ENCODE measurements around the gene CD69.

DNA sequence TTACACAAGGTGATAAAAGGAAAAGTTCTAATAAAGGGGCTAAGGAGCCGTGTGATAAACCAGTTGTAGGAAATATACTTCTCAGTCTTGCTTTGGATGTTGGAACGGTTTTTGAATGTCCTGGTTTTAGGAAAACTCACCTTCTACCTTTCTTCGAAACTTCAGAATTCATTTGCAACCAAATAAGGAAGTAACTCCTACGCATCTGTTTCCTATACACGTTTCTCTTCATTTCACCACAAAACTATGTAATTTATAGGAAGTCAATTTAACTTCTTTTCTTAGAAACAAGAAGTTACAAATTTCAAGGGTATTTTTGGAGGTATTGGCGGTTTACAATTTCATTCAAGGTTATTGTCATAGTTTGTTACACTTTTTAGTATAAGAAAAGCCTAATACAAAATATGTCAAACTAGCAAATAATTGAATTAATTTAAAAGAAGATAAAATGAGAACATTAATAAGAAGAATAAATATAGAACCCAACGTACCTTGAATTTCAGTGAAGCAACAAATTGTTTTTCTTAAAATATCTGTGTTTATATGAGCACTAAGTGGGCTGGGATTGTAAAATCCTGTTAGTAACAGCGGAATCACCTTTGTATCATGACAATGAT, 33.2 kb upstream of the CD69 start:
- TF ChIP-seq TOX (CRISPR knock-in tag; IDR thresholded peaks at IDR 0.05; ENCODE audit: borderline replicate concordance) (no peak), ZFP30 (CRISPR knock-in tag; IDR thresholded peaks at IDR 0.05) (no peak), GLIS3 (CRISPR knock-in tag; IDR thresholded peaks at IDR 0.05) (no peak), ZNF565 (CRISPR knock-in tag; conservative IDR thresholded peaks at IDR 0.05; ENCODE audit: low read depth) (no peak)
- TF ChIP-seq, protein P1, sequence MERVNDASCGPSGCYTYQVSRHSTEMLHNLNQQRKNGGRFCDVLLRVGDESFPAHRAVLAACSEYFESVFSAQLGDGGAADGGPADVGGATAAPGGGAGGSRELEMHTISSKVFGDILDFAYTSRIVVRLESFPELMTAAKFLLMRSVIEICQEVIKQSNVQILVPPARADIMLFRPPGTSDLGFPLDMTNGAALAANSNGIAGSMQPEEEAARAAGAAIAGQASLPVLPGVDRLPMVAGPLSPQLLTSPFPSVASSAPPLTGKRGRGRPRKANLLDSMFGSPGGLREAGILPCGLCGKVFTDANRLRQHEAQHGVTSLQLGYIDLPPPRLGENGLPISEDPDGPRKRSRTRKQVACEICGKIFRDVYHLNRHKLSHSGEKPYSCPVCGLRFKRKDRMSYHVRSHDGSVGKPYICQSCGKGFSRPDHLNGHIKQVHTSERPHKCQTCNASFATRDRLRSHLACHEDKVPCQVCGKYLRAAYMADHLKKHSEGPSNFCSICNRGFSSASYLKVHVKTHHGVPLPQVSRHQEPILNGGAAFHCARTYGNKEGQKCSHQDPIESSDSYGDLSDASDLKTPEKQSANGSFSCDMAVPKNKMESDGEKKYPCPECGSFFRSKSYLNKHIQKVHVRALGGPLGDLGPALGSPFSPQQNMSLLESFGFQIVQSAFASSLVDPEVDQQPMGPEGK (CRISPR knock-in tag; IDR thresholded peaks at IDR 0.05; ENCODE audit: borderline replicate concordance), result no peak
- TF ChIP-seq, protein P2, sequence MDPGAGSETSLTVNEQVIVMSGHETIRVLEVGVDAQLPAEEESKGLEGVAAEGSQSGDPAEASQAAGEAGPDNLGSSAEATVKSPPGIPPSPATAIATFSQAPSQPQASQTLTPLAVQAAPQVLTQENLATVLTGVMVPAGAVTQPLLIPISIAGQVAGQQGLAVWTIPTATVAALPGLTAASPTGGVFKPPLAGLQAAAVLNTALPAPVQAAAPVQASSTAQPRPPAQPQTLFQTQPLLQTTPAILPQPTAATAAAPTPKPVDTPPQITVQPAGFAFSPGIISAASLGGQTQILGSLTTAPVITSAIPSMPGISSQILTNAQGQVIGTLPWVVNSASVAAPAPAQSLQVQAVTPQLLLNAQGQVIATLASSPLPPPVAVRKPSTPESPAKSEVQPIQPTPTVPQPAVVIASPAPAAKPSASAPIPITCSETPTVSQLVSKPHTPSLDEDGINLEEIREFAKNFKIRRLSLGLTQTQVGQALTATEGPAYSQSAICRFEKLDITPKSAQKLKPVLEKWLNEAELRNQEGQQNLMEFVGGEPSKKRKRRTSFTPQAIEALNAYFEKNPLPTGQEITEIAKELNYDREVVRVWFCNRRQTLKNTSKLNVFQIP (CRISPR knock-in tag; IDR thresholded peaks at IDR 0.05; ENCODE audit: borderline replicate concordance, low read depth), result no peak

All from SK-N-SH treated with all-trans-retinoic acid at 6 μM for 48 hours (cell line).